Measurements from ENCODE around the gene TMEM201.

- TF ChIP-seq NANOG (IDR thresholded peaks at IDR 0.05; ENCODE audit: insufficient read depth, low read depth, low read length, poor library complexity, severe bottlenecking) = no peak
- no peak for TF ChIP-seq EGR1 (IDR thresholded peaks at IDR 0.05; ENCODE audit: borderline replicate concordance, low read depth, low read length)
- TF ChIP-seq CEBPB (IDR thresholded peaks at IDR 0.05; ENCODE audit: low read depth, low read length) = no peak
- no peak for TF ChIP-seq POLR2AphosphoS5 (IDR thresholded peaks at IDR 0.05; ENCODE audit: low read depth, low read length)
- TF ChIP-seq CTCF (IDR thresholded peaks at IDR 0.05; ENCODE audit: control extremely low read depth in 1 of 3, insufficient read depth in 1 of 3, low read depth in 1 of 3, low read length in 3 of 3) = no peak
- no peak for TF ChIP-seq POLR2A (IDR thresholded peaks at IDR 0.05; ENCODE audit: control extremely low read depth in 1 of 2, low read depth in 2 of 2, low read length in 2 of 2)
- no peak for TF ChIP-seq E2F6 (IDR thresholded peaks at IDR 0.05)
- no peak for TF ChIP-seq SRF (IDR thresholded peaks at IDR 0.05; ENCODE audit: low read depth, low read length)
- TF ChIP-seq MAFK (IDR thresholded peaks at IDR 0.05; ENCODE audit: low read depth, low read length) = no peak
- TF ChIP-seq FOSL1 (IDR thresholded peaks at IDR 0.05; ENCODE audit: insufficient read depth, low read depth, low read length) = no peak
- no peak for TF ChIP-seq TCF12 (IDR thresholded peaks at IDR 0.05; ENCODE audit: low read depth, low read length)
- no peak for TF ChIP-seq CBX8 (IDR thresholded peaks at IDR 0.05; ENCODE audit: borderline replicate concordance, low read depth, low read length)
These were observed 23.0 kb downstream of the TMEM201 start for GRCh38 chr1:9611716-9612115.
